NCI-H524 (cell line): ENCODE measurements around the gene LUC7L2.
"Not testable (repeated sequence)": the region's sequence is repeated elsewhere in the genome, so short reads cannot be mapped to it uniquely, and the experiment has no call there.

Source experiments
- DNase-seq, 2 experiments: peaks; one replicate each; lab custom pipeline; 2025; lab: John Stamatoyannopoulos, UW

LUC7L2 gene, protein sequence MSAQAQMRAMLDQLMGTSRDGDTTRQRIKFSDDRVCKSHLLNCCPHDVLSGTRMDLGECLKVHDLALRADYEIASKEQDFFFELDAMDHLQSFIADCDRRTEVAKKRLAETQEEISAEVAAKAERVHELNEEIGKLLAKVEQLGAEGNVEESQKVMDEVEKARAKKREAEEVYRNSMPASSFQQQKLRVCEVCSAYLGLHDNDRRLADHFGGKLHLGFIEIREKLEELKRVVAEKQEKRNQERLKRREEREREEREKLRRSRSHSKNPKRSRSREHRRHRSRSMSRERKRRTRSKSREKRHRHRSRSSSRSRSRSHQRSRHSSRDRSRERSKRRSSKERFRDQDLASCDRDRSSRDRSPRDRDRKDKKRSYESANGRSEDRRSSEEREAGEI

DNA sequence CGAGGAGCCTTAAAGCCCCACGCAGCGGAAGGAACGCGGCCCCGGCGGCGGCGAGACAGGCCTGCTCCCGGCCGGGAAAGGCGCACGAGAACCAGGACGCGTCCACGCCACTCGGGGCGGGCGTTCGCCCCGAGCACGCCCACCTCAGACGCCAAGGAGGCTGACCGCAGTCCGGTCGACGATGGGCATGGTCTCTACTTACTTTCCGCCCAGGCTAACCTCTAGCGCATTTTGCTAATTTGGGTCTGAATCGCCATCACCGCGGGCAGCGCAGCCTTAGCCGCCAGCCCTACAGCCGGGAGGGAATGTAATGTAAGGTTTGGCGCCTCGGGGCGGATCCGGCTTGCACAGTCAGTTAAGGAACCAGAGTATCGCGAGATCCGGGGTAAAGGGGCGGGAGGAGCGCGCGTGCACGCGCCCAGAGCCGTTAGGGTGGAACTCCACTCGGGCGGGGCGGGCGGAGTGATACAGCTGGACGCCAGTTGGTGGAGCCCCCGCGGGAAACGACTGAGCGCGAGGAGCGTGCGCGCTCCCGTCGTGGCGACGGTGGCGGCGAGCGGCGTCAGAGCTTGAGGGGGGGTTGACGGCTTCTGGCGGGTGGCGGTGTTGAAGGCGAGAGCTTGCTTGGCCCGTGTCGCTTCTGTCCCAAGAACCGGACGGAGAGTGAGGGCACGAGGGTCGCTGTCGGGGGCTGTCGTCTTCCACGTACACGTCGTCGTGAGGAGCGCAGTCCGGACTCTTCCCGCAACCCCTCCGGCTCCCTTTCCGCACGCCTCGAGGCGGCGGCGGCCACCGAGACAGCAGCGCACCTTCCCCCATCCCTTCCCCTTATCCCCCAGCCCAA lies at the start of gene LUC7L2:
Gene LUC7L2 (plus strand): TSS at position 529 of the 844 bp plus-strand sequence. CDS start 368 bp downstream, outside the sequence.
- peak; percentile 93 to 98 for DNase-seq

DNA sequence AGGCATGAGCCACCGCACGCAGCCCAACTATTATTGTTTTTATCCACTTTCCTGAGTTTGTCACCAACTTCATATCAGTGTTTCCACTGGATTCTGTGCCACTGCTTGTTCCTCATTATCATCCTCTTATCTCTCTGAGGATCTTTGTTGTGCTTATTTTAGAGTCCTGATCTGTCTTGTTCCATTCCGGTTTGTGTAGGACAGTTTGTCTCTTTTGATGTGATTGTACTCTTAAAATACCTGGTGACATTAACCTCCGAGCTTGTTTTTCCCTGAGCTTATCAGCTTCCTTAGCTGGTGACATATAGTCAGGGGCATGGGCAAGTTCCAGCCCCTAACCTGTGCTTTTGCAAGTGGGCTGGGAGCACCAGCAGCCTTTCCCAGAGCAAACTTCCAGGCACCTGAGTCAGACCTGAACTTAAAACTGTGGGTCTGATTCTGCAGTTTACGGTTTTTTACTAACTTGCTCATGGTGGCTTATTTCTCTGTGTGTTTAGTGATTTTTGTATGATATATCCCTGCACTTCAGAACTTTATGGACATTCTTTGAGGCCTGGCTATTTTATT lies 41.7 kb upstream of the LUC7L2 start:
- no peak for DNase-seq

DNA sequence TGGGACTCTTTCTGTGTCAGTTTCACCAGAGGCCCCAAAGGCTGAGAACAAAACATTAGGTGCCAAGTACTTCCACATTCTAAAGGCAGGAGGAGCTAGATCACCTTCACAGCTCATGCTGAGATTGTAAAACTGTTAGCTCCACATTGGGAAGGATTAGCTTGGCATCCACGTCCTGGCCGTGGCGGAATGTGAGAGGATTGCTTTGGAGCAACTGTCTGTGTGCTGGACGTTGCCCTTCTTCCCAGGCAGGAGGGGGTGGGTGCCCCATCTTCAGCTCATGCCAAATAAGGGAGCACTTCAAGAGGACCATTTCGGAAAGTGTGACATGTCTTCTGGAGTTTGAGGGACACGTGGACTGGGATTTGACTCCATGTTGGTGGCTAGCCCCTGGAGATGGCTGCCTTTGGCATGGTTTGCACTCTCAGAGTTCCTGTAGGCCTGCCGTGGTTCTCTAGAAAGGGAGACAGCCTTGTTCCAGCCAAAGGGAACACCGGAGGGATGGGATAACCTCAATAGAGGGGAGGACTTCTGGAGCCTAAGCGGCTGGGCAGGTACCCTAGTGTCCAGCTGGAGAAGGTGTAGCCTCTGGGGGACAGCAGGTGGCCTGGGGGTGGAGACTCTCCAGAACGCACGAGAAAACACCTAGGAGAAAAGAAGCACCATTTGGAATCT lies 38.5 kb upstream of the LUC7L2 start:
- peak in 1 of 2 experiments; percentile 17 for DNase-seq

DNA sequence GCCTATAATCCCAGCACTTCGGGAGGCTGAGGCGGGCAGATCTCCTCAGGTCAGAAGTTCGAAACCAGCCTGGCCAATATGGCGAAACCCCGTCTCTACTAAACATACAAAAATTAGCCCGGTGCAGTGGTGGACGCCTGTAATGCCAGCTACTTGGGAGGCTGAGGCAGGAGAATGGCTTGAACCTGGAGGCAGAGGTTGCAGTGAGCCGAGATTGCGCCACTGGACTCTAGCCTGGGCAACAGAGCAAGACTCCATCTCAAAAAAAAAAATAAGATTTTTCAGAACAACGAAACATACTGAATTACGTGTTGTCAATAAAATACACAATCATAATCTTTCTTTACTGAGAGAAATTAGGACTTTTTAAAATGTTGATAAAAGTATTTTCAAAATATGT lies 35.0 kb upstream of the LUC7L2 start:
- not testable (repeated sequence) for DNase-seq

DNA sequence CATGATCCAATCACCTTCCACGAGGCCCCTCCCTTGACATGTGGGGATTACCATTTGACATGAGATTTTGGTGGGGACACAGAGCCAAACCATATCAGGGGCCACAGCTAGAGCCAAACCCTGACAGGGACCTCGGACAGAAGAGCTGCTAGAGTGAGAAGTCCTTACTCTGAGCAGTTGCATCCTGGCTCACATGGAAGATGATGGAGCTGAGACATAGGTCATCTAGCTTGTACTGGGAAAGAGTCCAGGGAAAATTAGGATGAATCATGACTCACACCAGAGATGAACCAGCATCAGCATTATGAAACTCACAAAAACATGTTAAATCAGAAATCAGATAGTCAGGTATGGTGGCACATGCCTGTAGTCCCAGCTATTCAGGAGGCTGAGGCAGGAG lies 31.3 kb upstream of the LUC7L2 start:
- DNase-seq: no peak

DNA sequence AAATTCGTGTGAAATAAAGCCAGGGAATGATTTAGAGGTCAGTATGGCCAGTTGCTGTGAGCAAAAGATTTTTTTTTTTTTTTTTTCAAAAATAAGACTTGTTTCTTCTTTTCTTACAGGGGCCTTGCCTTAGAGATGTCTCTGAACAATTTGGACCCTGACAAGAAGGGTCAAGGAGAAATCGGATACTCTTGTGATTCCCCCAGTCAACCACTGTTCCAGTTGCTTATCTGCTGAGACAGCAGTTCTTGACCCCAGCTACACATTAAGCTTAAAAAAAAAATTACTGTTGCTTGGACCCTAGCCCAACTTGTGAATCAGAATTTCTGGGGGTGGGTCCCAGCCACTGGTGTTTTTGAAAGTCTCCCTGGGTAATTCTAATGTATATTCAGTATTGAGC lies 30.6 kb upstream of the LUC7L2 start:
- no peak for DNase-seq

DNA sequence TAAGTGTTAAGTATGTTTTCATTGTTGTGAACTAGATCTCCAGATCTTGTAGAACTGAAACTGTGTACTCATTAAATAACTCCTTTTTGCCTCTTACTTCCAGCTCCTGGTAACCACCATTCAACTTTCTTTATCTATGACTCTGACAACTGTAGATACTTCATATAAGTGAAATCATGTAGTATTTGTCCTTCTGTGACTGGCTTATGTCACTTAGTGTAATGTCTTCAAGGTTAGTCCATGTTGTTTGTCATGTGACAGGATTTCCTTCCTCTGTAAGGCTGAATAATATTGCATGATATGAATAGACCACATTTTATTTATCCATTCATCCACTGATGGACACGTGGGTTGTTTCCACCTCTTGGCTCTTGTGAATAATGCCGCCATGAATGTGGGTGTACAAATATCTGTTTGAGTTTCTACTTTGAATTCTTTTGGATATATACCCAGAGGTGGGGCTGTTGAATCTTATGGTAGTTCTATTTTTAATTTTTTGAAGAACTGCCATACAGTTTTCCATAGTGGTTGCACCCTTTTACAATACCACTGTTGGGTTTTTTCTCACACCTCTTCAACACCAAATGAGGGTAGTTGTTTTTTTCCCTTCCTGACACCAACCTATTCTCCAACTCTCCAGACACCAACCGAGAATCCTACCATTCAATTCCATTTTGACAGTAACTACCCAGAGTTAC lies 29.2 kb upstream of the LUC7L2 start:
- no peak for DNase-seq

DNA sequence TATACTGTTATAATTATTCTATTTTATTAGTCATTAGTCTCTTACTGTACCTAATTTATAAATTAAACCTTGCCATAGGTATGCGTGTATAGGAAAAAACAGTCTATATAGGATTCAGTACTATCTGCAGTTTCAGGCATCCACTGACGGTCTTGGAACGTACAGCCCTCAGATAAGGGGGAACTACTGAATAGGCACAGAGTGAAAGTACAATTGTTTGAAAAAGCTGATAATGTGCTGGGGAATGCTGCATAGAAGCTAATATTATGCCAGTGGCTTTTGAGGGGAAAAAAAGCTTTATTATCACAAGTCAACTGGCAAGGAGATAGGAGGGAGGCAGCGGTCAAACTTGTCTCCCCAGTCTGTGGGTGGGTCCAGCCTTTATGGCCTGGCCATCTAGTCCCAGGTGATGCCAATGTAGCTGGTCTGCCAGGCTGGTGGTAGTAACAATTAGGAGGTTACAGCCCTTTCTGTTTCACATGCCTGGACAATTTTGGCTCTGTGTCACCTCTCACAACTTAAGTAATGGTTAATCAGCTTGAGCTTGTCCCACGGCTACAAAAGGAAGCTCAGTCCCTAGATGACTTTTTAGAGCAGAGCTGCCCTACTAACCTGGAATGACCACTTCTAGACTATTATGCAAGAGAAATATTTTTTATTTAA lies 26.9 kb upstream of the LUC7L2 start:
- DNase-seq: no peak

DNA sequence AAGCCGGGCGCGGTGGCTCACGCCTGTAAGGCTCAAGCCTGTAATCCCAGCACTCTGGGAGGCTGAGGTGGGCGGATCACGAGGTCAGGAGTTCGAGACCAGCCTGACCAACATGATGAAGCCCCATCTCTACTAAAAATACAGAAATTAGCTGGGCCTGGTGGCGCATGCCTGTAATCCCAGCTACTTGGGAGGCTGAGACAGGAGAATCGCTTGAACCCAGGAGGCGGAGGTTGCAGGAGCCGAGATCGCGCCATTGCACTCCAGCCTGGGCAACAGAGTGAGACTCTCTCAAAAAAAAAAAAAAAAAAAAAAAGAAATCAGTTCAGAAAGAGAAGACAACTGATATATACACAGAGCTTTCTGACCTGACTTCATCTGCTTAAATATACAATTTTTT lies 26.3 kb upstream of the LUC7L2 start:
- DNase-seq: not testable (repeated sequence)

DNA sequence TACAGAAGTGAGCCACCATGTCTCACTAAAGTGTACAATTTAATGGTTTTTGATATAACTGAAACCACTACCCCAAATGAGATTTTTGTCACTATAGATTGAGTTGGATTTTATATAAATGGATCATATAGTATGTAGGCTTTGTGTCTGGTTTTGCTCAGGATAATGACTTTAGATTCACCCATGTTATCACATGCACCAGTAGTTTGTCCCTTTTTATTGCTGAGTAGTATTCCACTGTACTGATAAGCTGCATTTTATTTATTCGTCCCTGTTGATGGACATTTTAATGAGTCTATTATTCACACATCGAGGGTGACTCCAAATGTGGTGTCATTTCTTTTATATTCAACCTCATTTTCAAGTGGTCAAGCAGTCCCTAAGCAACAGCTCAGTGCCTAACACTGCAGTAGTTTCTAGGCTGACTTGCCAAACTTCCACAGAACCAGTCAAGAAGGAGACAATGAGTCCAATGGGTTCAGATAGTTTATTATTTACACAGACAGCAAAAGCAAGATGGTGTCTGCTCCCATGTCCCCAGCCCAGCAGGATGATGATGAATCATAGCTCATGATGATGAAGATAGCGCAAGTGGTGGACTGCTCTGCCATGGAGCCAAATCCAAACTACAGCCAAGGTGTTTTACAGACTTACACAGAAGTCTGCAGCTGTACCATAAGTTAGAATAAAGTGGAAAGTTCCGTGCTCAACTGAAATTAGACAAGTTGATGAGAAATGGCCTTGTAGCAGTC lies 25.1 kb upstream of the LUC7L2 start:
- DNase-seq: no peak

DNA sequence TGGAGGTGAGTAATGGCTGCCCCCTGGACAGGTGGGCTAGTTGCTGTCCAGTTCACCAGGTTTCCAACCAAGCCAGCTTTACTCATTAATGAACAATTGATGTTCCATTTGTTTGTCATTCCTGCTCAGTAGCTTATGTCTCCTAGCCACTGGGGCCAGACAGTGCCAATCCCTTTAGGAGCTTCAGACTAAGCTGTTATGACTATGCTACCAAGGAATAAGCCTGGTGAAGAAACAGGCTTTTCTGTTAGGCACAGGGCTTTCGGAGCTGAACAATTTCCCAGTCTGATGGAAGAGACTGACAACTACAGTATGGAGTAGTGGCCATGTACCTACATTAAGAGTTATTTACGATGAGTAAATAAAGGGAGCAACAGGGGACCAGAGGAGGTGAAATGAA lies 20.7 kb upstream of the LUC7L2 start:
- DNase-seq: no peak

DNA sequence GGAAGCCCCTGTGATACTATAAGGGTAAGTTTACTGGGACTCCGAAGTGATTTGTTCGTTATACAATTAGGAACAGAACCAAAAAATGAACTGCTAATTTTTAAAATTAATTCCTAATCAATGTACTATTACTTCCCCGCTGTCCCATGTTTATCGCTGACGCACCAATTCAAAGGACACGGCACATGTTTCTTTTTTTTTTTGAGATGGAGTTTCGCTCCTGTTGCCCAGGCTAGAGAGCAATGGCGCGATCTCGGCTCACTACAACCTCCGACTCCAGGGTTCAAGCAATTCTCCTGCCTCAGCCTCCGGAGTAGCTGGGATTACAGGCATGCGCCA lies 20.0 kb upstream of the LUC7L2 start:
- no peak for DNase-seq

DNA sequence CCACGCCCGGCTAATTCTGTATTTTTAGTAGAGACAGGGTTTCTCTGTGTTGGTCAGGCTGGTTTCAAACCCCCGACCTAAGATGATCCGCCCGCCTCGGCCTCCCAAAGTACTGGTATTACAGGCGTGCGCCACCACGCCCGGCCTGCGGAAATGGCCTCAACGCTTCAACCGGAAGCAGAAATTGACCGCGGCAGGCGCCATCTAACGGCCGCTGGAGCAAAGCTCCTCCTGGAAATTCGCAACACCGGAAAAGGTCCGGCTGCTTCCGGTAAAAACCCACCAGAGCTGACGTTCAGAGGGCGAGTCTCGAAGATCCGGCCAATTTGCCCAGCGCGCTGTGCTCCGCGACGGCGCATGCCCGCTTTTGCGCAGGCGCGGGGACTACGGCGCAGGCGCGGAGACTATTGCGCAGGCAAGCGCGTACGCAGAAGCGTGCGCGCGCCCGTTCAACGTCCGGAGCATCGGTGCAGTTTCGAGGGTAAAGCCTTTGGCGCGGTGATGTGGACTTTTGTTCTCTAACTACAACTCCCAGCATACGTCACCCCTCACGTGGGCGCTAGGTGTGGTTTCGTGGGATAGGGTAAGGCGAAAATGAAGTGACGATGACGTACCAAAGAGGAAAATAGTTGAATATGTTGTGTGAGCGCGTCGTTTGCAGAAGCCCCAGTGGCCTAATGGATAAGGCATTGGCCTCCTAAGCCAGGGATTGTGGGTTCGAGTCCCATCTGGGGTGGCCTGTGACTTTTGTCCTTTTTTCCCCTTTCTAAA lies 19.5 kb upstream of the LUC7L2 start:
- DNase-seq: peak; percentile 99

DNA sequence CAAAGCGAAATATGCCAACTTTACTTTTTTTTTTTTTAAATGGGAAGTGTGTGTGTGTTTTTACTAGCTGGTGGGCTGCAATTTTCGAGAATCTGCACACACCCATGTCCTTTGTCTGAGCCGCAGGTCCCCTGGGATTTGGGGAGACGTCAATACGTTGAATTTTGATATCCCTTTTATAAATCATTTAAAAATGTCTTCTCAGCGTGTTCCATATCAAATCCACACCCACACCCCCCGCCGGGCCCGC lies 19.0 kb upstream of the LUC7L2 start:
- DNase-seq: no peak

DNA sequence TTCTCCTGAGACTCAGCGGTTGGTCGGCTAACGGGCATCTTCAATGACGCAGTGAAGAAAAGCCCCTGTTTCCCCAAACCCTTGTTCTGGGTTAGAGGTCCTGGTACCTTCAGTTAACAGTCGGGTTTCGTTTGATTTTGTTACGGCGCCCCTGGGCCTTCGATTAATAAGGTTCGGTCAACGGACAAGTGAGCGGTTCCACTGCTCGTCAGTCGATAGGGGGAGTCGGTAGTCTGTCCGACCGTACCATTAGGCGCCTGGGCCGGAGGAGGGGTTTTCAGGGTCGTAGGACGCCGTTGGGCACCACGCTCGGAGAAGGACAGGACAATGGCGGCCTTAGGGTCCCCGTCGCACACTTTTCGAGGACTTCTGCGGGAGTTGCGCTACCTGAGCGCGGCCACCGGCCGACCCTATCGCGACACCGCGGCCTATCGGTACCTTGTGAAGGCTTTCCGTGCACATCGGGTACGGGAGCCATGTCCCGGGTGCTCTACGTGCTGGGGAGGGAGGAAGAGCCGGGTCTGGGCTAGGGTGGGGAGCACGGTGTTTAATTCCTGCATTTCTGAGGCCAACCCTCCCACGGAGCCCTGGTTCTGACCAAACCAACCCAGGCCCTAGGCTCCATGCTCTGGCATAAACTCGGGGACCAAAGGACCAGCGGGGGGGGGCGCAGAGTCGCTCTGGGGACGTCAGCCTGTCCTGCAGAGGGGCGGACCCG lies 18.5 kb upstream of the LUC7L2 start, which contains the start of gene FMC1:
Gene FMC1 (plus strand): TSS at position 280 of the 718 bp plus-strand sequence. CDS start 48 bp downstream, at position 328.
- peak; percentile 90 to 94 for DNase-seq

DNA sequence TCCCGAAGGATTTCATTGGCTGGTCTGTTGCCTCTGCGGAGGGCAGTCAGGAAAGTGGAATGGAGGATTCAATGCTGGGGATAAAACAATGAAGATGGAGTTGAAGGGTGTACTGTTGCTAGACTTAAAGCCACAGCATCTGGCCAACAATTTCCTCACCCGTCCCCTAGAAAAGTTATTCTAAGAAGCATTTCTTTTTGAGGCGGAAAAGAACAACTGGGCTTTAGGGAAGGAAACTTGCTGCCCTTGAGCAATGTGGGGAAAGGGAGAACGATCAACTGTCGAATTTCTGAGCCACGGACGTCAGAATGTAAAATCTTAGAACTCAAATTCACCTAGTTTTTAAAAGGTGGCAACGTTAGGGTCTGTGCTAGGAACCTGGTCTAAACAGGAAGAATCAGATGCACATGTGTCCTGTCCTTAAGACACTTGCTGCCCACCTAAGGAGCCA lies 17.9 kb upstream of the LUC7L2 start:
- DNase-seq: peak in 1 of 2 experiments; percentile 33

DNA sequence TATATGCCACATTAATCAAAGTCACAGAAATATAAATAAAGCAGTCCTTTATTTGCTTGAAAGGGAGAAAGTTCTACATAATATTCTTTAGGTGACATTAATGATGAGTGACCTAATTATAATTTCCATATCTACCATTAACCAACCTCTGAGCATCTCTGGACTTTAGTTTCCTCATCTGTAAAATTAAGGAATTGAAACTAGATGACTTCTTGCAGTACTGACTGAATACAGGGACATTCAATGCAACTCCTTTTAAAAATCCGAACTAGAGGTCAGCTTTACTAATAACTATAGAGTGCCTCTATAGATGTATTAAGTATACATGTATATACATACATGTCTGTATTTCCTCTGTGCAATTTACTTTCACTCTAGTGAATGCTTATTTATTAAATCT lies 14.7 kb upstream of the LUC7L2 start:
- no peak for DNase-seq

DNA sequence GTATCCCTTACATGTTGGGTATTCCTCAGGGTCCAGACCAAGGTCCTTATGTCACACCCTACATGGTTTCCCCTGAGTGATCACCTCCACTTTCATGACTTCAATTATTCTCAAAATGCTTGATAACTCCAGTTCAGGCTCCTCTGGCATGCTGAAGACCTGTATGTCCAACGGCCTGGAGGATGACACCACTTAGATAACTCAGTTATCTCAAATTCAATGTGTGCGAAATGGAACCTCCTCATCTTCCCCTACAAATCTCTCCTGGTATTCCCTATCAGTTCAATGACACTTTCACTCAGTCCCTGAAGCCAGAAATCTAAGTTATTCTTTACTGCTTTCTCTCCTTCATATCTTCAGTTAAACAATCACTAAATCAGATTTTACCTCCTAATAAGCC lies 8.7 kb upstream of the LUC7L2 start:
- no peak for DNase-seq

DNA sequence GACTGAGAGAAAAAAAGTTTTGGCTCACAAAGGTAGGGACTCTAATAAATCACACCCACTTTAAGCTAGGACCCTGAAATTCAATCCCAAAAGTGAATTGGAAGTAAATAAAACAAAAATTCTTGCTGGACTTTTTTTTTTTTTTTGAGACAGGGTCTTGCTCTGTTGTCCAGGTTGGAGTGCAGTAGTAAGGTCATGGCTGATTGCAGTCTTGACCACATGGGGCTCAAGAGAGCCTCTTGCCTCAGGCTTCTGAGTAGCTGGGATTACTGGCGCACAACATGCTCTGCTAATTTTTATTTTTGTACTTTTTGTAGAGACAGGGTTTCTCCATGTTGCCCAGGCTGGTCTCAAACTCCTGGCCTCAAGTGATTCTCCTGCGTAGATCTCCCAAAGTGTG lies 5.0 kb upstream of the LUC7L2 start:
- no peak for DNase-seq
